GM18870 (cell line): Measurements from ENCODE around the gene TCF19.
A peak's percentile ranks its signal among the peaks of the same experiment; 100 is the strongest.
"Not testable (repeated sequence)": the region's sequence is repeated elsewhere in the genome, so short reads cannot be mapped to it uniquely, and the experiment has no call there.

ENCODE experiments used
- ATAC-seq: cut with Tn5 transposase; IDR thresholded peaks from one replicate; pipeline ENCODE4 v1.9.1; 2021; ENCODE audit warnings: moderate library complexity; ENCODE audit not compliant: unreplicated experiment

Gene TCF19

DNA sequence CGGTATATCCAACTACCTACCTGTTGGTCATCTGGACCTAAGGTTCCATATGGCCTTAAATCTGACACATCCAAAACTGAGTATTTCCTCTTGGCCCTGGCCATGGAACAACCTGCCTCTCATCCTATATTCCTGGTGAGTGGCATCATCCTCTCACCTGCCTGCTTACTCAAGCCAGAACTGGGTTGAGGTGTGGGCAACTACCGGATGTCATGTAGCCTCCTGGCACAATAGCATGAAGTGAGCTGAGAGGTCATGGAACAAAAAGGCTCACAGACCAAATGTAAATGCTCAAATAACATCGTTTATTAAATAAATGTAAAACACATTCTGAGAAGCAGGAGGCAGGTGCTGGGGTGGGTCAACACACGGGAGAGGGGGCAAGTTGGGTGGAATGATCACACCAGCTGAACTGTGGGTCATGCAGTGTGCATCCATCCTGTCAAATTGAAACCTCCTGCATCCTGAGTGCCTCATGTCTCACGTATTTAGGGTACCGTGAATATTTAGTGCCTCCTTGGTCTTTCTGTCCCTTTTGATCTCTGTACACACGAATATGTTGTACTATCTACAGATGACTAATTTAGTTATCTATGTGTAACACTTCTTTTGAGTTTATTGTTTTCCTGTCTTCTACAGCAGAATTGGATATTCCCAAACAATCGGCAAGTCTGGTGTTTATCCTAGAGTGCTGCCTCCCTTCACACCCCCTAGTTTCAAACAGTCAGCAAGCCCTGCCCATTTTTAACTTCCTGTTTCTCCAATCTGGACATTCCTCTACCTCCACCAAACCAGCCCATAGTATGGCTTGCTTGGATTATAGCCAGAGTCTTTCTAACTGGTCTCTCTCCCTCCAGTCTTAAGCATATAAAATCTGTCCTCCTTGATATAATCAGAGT is 20.0 kb downstream of the TCF19 start:
- ATAC-seq: no peak

DNA sequence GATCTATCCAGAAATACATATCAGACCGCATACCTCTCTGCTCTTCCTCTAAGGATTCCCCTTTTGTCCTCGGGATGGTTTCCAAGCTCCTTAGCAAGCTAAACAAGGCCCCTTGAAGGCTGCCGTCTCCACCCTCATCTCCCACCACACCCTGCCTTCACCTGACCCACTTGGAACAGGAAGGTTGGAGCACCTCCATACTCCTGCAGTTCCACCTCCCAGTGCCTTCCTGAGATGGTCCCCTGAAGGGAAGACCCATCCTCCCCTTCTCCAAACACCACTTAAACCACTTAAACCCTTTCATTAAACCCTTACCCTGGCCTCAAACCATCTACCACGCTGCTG is 20.6 kb downstream of the TCF19 start:
- no peak for ATAC-seq

- no peak for ATAC-seq
Measured at GRCh38 chr6:31179896-31180295, 21.5 kb downstream of the TCF19 start.

DNA sequence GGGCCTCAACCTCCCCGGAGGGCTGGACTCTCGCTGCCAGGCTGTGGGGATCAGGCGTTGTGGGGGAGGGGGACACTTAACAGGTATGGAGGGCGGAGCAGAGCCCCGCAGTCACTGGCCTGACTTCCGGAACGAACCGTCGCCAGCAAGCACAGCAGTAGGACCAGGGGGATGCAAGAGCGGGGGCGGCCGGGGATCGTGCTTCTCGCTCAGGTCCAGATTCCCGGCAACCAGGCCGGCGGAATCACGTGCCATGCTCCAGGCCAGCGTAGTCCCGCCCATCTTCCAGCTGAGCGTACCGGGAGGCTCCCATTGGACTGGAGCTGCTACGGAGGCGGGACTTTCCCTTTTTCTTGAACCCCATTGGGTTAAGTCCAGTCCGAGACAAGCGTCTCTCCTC is 22.1 kb downstream of the TCF19 start:
- ATAC-seq: no peak

- ATAC-seq: not testable (repeated sequence)
Measured at GRCh38 chr6:31183287-31183686, 24.9 kb downstream of the TCF19 start.

GRCh38 chr6:31183859-31184258 is 25.5 kb downstream of the TCF19 start:
- ATAC-seq: not testable (repeated sequence)

GRCh38 chr6:31185695-31186051 is 27.3 kb downstream of the TCF19 start:
- not testable (repeated sequence) for ATAC-seq

DNA sequence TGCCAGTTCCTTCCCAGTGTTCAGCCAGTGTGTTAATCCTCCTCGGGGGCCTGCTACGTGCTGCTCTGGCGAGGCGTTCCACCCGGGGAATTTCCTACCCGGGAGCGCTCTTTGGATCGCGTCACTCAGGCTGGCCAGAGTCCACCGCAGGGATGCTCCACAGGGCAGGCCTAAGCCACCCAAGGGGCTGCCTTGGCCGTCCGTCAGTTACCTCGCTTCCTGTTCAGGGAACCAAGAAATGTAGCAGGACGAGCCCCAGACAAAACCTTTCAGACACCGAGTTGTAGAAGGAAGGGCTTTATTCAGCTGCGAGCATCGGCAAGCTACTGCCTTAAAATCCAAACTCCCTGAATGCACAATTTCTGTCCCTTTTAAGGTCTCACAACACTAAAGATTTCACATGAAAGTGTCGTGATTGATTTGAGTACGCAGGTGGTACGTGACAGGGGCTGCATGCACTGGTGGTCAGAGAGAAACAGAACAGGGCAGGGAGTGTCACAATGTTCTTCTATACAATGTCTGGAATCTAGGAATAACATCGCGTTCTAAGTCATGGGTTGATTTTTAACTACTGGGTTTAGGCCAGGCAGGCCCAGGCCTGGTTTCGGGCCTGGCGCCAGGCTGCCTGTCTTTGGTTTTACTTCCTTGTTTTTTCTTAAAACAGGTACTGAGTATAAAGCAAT is 27.8 kb downstream of the TCF19 start:
- ATAC-seq: no peak

DNA sequence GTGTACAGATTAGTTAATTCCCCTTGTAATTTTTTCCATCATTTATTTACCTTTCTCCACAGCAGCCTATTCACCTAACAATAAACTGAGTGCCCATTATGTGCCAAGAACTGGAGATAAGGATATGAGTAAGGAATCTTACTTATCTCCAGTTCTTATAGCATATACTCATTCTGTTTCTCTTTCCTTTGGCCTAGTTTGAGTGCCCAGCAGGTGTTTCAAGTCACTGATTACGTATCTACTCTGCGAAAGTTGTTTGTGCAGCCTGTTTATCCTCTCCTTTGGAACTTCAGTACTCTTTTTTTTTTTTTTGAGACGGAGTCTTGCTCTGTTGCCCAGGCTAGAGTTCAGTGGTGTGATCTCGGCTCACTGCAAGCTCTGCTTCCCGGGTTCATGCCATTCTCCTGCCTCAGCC is 29.4 kb downstream of the TCF19 start:
- ATAC-seq: no peak

DNA sequence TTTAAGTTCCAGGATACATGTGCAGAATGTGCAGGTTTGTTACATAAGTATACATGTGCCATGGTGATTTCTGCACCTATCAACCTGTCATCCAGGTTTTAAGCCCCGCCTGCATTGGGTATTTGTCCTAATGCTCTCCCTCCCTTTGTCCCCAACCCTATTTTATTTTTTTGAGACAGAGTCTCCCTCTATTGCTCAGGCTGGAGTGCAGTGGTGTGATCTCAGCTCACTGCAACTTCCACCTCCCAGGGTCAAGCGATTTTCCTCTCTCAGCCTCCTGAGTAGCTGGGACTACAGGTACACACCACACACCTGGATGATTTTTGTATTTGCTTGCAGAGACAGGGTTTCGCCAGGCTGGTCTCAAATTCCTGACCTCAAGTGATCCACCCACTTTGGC is 30.8 kb downstream of the TCF19 start:
- not testable (repeated sequence) for ATAC-seq

GRCh38 chr6:31190488-31190887 is 32.1 kb downstream of the TCF19 start:
- no peak for ATAC-seq

DNA sequence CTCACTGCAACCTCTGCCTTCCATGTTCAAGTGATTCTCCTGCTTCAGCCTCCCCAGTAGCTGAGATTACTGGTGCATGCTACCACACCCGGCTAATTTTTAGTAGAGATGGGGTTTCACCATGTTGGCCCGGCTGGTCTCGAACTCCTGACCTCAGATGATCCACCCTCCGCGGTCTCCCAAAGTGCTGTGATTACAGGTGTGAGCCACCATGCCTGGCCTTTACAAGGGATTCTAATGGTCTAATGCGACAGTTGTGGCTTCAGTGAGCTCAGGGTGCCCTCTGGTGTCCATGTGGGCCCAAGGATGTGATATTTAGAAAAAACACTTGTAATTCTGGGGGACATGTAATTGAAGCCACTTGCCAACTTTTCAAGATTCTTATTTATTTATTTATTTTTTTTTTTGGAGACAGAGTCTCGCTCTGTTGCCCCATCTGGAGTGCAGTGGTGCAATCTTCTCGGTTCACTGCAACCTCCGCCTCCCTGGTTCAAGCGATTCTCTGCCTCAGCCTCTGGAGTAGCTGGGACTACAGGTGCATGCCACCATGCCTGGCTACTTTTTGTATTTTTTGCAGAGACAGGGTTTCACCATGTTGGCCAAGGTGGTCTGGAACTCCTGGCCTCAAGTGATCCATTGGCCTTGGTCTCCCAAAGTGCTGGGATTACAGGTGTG is 34.2 kb downstream of the TCF19 start:
- not testable (repeated sequence) for ATAC-seq

DNA sequence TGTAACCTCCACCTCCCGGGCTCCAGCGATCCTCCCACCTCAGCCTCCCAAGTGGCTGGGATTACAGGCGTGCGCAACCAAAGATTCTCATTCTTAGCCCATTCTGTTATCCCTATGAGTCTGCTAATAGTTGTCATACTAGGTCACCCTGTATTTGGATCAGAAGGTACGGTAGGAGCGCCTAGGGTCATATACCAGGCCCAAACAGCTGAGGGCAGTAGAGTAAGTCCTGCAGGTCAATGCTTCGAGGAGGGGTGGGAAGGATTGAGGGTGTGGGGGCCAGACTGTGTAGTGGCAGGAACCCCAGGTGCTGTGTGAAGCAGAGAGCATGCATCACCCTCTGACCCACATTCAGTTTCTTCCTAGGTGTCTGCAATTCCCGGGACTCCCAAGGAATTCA is 34.8 kb downstream of the TCF19 start:
- ATAC-seq: no peak

DNA sequence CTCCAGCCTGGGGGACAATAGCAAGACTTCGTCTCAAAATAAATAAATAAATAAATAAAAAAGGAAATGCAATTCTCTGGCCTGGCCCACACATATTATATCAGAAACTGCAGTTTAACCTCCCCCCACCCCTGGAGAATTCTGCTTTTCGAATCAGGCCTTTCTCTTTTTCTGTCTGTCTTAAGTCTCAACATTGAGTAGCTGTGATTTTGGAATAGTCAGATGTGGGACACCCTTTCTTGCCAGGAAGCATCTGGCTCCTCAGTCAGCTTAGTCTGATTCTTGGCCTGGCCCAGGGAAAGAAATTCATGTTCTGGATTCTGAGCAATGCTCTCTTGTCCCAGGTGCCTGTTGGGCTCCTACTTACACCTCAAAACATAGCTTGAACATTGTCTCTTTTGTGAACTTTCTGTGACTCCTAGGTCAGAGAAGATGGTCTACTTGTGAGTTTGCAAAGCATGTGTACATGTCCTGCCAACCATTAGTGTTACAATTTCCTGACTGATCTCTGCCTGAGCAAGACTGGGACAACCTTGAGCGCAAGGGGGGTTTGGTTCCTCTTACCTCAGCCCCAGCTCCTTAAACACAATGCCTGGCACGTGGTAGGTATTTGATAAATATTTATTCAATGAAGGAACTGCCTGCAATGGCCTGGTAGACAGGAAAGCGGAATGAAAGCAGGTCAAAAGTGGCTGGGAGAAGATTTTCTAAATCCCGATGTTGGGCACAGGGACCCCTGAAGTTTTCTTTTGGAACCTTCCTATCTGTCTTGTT is 35.9 kb downstream of the TCF19 start:
- no peak for ATAC-seq

GRCh38 chr6:31195308-31195979 is 37.1 kb downstream of the TCF19 start:
- not testable (repeated sequence) for ATAC-seq

GRCh38 chr6:31196251-31197022 is 38.0 kb downstream of the TCF19 start:
- not testable (repeated sequence) for ATAC-seq

DNA sequence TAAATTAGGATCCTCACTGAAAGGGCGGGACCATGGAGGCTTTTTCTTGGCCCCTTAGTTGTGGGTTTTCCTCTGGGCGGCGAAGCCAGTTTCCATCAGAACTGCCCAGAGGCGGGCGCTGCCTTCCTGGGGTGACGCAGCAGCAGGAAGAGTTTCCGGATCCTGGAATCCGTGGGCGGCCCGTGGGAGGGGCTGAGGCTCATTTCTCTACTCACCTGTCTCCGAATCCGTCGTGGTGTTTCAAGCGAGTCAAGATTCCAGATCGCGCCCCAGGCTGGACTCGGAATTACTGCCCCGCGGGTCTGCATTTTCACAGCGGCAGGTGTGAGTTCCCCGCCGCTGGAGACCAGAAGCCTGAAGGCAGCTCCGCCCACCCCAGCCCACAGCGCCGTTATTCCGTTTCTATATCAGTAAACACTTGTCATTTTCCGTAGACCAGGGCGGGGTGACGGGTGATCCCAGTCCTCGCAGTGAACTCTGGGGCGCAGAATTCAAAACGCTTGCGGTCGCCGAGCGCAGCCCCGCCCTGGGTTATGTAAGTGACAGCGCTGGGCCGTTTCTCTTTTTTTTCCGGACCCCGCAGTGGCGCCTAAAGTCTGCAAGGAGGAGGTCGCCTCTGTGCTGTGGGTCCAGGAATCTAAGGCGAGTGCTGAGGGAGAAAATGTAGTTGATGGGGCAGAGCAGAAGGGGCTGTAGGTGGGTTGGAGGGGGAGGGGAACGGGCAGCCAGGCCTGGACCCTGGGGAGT is 39.3 kb downstream of the TCF19 start:
- peak; percentile 53 for ATAC-seq

- ATAC-seq: not testable (repeated sequence)
Measured at GRCh38 chr6:31199105-31199452, 40.7 kb downstream of the TCF19 start.
